Measurements from ENCODE around the gene SUFU. TPM values are rescaled to one million over a fixed set of nuclear protein-coding genes. Genes with fewer than 3 reads are reported as not detected.

Gene SUFU
- total RNA-seq, 2 experiments from 2014 or later = 8.5 to 8.8 TPM

DNA sequence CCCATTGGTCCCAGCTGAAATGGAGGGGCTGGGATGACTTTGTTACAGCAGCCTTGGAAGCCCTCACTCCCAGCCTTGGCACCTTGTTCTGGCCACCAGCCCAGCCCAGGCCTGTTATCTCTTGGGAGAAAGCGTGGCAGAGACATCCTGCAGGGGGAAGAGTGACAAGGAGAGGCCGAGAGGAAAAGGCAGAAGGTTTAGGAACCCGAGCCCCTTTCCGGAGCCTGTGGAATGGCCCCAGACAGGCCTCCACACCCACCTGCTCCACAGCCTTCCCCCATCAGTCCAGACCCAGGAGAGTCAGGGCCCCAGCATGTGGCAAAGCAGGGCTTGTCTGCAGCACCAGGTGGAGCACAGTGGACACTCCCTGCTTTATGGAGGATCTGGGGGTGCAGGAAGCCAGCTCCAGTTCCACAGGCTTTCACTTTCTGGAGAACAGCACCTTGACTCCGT lies 116.4 kb downstream of the SUFU start:
- H3K27ac Mint-ChIP-seq = no peak overlapping the region
- no peak for ATAC-seq

GRCh38 chr10:102620591-102621442 lies 117.0 kb downstream of the SUFU start:
- H3K4me3 Mint-ChIP-seq = no peak overlapping the region
- no peaks in the 10 kb centered on the region for H3K27me3 Mint-ChIP-seq
- no peaks in the 10 kb centered on the region for H3K9me3 Mint-ChIP-seq
- ChIA-PET CTCF (no interaction called here), POLR2A (interaction anchor here (1.6 kb wide), 1 partner anchor 9 kb away, joined by 6 read pairs; no protein-coding TSS in a partner anchor)
- ATAC-seq (no peak), DNase-seq (no peak)
- H3K36me3 Mint-ChIP-seq (ENCODE audit: low read depth) = peaks cover 4% of the 10 kb centered on the region
- TF ChIP-seq, protein P1, sequence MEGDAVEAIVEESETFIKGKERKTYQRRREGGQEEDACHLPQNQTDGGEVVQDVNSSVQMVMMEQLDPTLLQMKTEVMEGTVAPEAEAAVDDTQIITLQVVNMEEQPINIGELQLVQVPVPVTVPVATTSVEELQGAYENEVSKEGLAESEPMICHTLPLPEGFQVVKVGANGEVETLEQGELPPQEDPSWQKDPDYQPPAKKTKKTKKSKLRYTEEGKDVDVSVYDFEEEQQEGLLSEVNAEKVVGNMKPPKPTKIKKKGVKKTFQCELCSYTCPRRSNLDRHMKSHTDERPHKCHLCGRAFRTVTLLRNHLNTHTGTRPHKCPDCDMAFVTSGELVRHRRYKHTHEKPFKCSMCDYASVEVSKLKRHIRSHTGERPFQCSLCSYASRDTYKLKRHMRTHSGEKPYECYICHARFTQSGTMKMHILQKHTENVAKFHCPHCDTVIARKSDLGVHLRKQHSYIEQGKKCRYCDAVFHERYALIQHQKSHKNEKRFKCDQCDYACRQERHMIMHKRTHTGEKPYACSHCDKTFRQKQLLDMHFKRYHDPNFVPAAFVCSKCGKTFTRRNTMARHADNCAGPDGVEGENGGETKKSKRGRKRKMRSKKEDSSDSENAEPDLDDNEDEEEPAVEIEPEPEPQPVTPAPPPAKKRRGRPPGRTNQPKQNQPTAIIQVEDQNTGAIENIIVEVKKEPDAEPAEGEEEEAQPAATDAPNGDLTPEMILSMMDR (IDR thresholded peaks at IDR 0.05) = no peak
- peaks cover 2% of the 10 kb centered on the region for H3K4me1 Mint-ChIP-seq (ENCODE audit: low read depth)
- H3K27ac Mint-ChIP-seq = no peak overlapping the region
- intact Hi-C loops (cut with micrococcal nuclease) = no loop called here

More for the DNA sequence above, 116.4 kb downstream of the SUFU start:
- TF ChIP-seq, protein P1 (IDR thresholded peaks at IDR 0.05) = no peak
- Mint-ChIP-seq H3K9me3 (no peaks in the 10 kb centered on the region), H3K4me1 (ENCODE audit: low read depth) (peaks cover 2% of the 10 kb centered on the region), H3K36me3 (ENCODE audit: low read depth) (peaks cover 4% of the 10 kb centered on the region), H3K27me3 (no peaks in the 10 kb centered on the region), H3K4me3 (no peak overlapping the region)
- ChIA-PET CTCF (no interaction called here), POLR2A (interaction anchor here (1.6 kb wide), 1 partner anchor 8 kb away, joined by 6 read pairs; no protein-coding TSS in a partner anchor)
- no peak for DNase-seq
- intact Hi-C loops (cut with micrococcal nuclease) = no loop called here

- Mint-ChIP-seq H3K27me3 (no peaks in the 10 kb centered on the region), H3K4me1 (ENCODE audit: low read depth) (peaks cover 2% of the 10 kb centered on the region), H3K9me3 (no peaks in the 10 kb centered on the region), H3K27ac (no peak overlapping the region), H3K36me3 (ENCODE audit: low read depth) (peaks cover 4% of the 10 kb centered on the region), H3K4me3 (no peak overlapping the region)
- POLR2A ChIA-PET = interaction anchor here (1.6 kb wide), 2 partner anchors 10 to 114 kb away, joined by 3 to 6 read pairs; no protein-coding TSS in a partner anchor
- ATAC-seq (no peak), DNase-seq (no peak)
- CTCF ChIA-PET = no interaction called here
- TF ChIP-seq, protein P1 (IDR thresholded peaks at IDR 0.05) = no peak
- intact Hi-C loops (cut with micrococcal nuclease) = no loop called here
Measured at GRCh38 chr10:102621443-102622325, 117.9 kb downstream of the SUFU start.

- DNase-seq (no peak), ATAC-seq (no peak)
- ChIA-PET CTCF (interaction anchor here (2.9 kb wide), 1 partner anchor 10 kb away, joined by 10 read pairs; no protein-coding TSS in a partner anchor), POLR2A (no interaction called here)
- Mint-ChIP-seq H3K27ac (no peak overlapping the region), H3K9me3 (no peaks in the 10 kb centered on the region), H3K27me3 (no peaks in the 10 kb centered on the region), H3K36me3 (ENCODE audit: low read depth) (no peaks in the 10 kb centered on the region), H3K4me3 (no peak overlapping the region), H3K4me1 (ENCODE audit: low read depth) (peaks cover 2% of the 10 kb centered on the region)
- TF ChIP-seq, protein P1 (IDR thresholded peaks at IDR 0.05) = no peak
- intact Hi-C loops (cut with micrococcal nuclease) = no loop called here
Measured at GRCh38 chr10:102624094-102624493, 120.3 kb downstream of the SUFU start.

Measured in activated CD8-positive, alpha-beta T cell treated with anti-CD3 and anti-CD28 coated beads for 36 hours (primary cell).